ENCODE results near the gene USP13.

The USP13 gene

DNA sequence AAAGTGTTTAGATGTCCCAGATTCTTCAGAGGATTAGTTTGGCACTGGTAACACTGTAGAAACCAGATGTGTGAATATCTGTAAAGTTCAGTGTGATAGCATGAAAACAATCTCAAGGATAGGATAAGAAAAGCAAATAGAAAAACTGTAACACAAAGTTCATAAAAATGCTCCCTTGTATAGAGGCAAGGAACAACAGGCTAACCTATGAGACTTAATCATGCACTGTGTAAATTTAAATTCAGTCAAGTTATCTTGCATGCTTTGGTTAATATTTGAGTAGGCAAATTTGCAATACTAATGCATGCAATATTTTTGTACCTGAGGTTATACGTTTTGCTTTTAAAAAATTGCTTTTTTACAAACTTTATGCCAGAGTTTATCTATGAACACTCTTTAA, 144.4 kb downstream of the USP13 start:
- TF ChIP-seq, protein P1, sequence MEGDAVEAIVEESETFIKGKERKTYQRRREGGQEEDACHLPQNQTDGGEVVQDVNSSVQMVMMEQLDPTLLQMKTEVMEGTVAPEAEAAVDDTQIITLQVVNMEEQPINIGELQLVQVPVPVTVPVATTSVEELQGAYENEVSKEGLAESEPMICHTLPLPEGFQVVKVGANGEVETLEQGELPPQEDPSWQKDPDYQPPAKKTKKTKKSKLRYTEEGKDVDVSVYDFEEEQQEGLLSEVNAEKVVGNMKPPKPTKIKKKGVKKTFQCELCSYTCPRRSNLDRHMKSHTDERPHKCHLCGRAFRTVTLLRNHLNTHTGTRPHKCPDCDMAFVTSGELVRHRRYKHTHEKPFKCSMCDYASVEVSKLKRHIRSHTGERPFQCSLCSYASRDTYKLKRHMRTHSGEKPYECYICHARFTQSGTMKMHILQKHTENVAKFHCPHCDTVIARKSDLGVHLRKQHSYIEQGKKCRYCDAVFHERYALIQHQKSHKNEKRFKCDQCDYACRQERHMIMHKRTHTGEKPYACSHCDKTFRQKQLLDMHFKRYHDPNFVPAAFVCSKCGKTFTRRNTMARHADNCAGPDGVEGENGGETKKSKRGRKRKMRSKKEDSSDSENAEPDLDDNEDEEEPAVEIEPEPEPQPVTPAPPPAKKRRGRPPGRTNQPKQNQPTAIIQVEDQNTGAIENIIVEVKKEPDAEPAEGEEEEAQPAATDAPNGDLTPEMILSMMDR (IDR thresholded peaks at IDR 0.05; ENCODE audit: low read depth, low read length): no peak
- no peak for TF ChIP-seq MAX (IDR thresholded peaks at IDR 0.05; ENCODE audit: low read depth, low read length)
- TF ChIP-seq MYC (IDR thresholded peaks at IDR 0.05; ENCODE audit: low read depth, low read length): no peak
- no peak for TF ChIP-seq POLR2A (IDR thresholded peaks at IDR 0.05; ENCODE audit: extremely low read depth, insufficient read length)
- no peak overlapping the region for H3K4me3 ChIP-seq (ENCODE audit: low read depth, low read length)

GRCh38 chr3:179801263-179801662, 148.4 kb downstream of the USP13 start:
- no peak overlapping the region for H3K4me3 ChIP-seq (ENCODE audit: low read depth, low read length)
- peak; percentile 34 for DNase-seq (ENCODE audit: low read depth)
- TF ChIP-seq MYC (IDR thresholded peaks at IDR 0.05; ENCODE audit: low read depth, low read length): no peak
- no peak for TF ChIP-seq POLR2A (IDR thresholded peaks at IDR 0.05; ENCODE audit: extremely low read depth, insufficient read length)
- TF ChIP-seq, protein P1 (IDR thresholded peaks at IDR 0.05; ENCODE audit: low read depth, low read length): no peak
- TF ChIP-seq MAX (IDR thresholded peaks at IDR 0.05; ENCODE audit: low read depth, low read length): no peak

More for the DNA sequence above, 144.4 kb downstream of the USP13 start:
- no peak for DNase-seq (ENCODE audit: low read depth)

GRCh38 chr3:179801856-179802255, 149.0 kb downstream of the USP13 start:
- no peak for TF ChIP-seq MYC (IDR thresholded peaks at IDR 0.05; ENCODE audit: low read depth, low read length)
- TF ChIP-seq POLR2A (IDR thresholded peaks at IDR 0.05; ENCODE audit: extremely low read depth, insufficient read length): no peak
- TF ChIP-seq, protein P1 (IDR thresholded peaks at IDR 0.05; ENCODE audit: low read depth, low read length): no peak
- no peak for TF ChIP-seq MAX (IDR thresholded peaks at IDR 0.05; ENCODE audit: low read depth, low read length)
- no peak for DNase-seq (ENCODE audit: low read depth)

GRCh38 chr3:179806177-179806576, 153.3 kb downstream of the USP13 start:
- TF ChIP-seq, protein P1 (IDR thresholded peaks at IDR 0.05; ENCODE audit: low read depth, low read length): no peak
- TF ChIP-seq POLR2A (IDR thresholded peaks at IDR 0.05; ENCODE audit: extremely low read depth, insufficient read length) (no peak), MAX (IDR thresholded peaks at IDR 0.05; ENCODE audit: low read depth, low read length) (no peak), MYC (IDR thresholded peaks at IDR 0.05; ENCODE audit: low read depth, low read length) (no peak)
- no peak overlapping the region for H3K4me3 ChIP-seq (ENCODE audit: low read depth, low read length)
- DNase-seq (ENCODE audit: low read depth): no peak

More at GRCh38 chr3:179801856-179802255, 149.0 kb downstream of the USP13 start:
- no peak overlapping the region for H3K4me3 ChIP-seq (ENCODE audit: low read depth, low read length)

DNA sequence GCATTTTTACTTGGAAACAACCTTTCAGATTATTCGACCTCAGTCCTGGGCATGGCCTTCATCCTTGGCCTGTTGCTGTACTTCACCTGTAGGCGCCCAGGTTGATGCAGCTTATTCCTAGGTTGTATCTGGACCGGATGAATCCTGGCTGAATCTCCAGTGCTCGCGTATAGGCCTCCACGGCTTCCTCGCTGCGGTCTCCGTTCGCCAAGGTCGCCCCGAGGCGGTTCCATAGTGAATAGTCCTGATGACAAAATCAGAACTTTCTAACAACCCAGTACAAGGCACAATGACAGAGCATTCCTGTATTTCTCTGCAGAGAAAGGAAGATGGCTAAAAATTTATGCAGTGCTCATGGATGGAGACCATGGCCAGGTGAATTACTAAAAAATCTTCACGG, 154.7 kb downstream of the USP13 start:
- no peak for DNase-seq (ENCODE audit: low read depth)
- TF ChIP-seq POLR2A (IDR thresholded peaks at IDR 0.05; ENCODE audit: extremely low read depth, insufficient read length): no peak
- TF ChIP-seq MAX (IDR thresholded peaks at IDR 0.05; ENCODE audit: low read depth, low read length): no peak
- TF ChIP-seq, protein P1 (IDR thresholded peaks at IDR 0.05; ENCODE audit: low read depth, low read length): no peak
- no peak for TF ChIP-seq MYC (IDR thresholded peaks at IDR 0.05; ENCODE audit: low read depth, low read length)
- no peak overlapping the region for H3K4me3 ChIP-seq (ENCODE audit: low read depth, low read length)

Data from NB4 (cell line).